MCF 10A (cell line): Measurements from ENCODE around the gene CCDC158. TPM values are rescaled to one million over a fixed set of nuclear protein-coding genes. Genes with fewer than 3 reads are reported as not detected.

Experiments used
- BruUV-seq: library from RNA; stranded (reverse); fragments of 400-500 nt; replicated peaks from 2 replicates; lab custom pipeline; 2021; lab: Mats Ljungman, UMichigan
- CTCF ChIA-PET: fragments of 300-600 bp; sonication (Branson Sonifier 250); formaldehyde crosslinking; extraction: SDS; loops from one replicate; lab custom pipeline; 2021; ENCODE audit warnings: antibody characterized with exemption, inconsistent platforms; lab: Yijun Ruan, JAX
- POLR2A ChIA-PET: fragments of 300-600, 350-650 bp; sonication (Branson Sonifier 250); formaldehyde crosslinking; extraction: SDS; loops from one replicate; lab custom pipeline; 2020; ENCODE audit warnings: antibody characterized with exemption, inconsistent platforms; lab: Yijun Ruan, JAX
- DNase-seq: peaks from one replicate; pipeline ENCODE4 v3.0.0-alpha.2; 2018; ENCODE audit not compliant: unreplicated experiment
- H3K27ac Mint-ChIP-seq: one replicate; pipeline ENCODE4 v1.8.0; 2022; ENCODE audit warnings: mild to moderate bottlenecking, low read depth, mixed read lengths; ENCODE audit not compliant: unreplicated experiment
- H3K27me3 Mint-ChIP-seq: one replicate; pipeline ENCODE4 v1.8.0; 2022; ENCODE audit warnings: mixed read lengths; ENCODE audit not compliant: insufficient read depth, unreplicated experiment
- H3K36me3 Mint-ChIP-seq: one replicate; pipeline ENCODE4 v1.8.0; 2022; ENCODE audit warnings: mild to moderate bottlenecking, moderate library complexity, mixed read lengths; ENCODE audit not compliant: insufficient read depth, unreplicated experiment
- H3K4me1 Mint-ChIP-seq: one replicate; pipeline ENCODE4 v1.8.0; 2022; ENCODE audit warnings: mixed read lengths; ENCODE audit not compliant: insufficient read depth, unreplicated experiment
- H3K4me3 Mint-ChIP-seq: one replicate; pipeline ENCODE4 v1.8.0; 2022; ENCODE audit warnings: mild to moderate bottlenecking, moderate library complexity, mixed read lengths; ENCODE audit not compliant: unreplicated experiment
- H3K9me3 Mint-ChIP-seq: one replicate; pipeline ENCODE4 v1.8.0; 2022; ENCODE audit warnings: mixed read lengths; ENCODE audit not compliant: unreplicated experiment
- CTCF ChIP-seq: fragments of 200-600 bp; IDR thresholded peaks from one replicate; pipeline ENCODE4 v1.8.0; 2022; ENCODE audit warnings: antibody characterized with exemption, mild to moderate bottlenecking; ENCODE audit not compliant: unreplicated experiment
- intact Hi-C: fragments of 100-400 bp; cut with micrococcal nuclease; formaldehyde crosslinking; loops from 2 replicates; pipeline ENCODE4 v1.14.1; 2022
- total RNA-seq: library from RNA; stranded (reverse); gene quantifications from 2 replicates; pipeline ENCODE4 v1.2.3, GENCODE V29; 2022

The CCDC158 gene
- total RNA-seq, 1 experiment from 2014 or later, result not detected

GRCh38 chr4:76272999-76273398, 147.9 kb downstream of the CCDC158 start:
- no peak overlapping the region for H3K27ac Mint-ChIP-seq
- H3K4me3 Mint-ChIP-seq, result no peak overlapping the region
- no peaks in the 10 kb centered on the region for H3K36me3 Mint-ChIP-seq
- intact Hi-C loops, result no loop called here
- H3K27me3 Mint-ChIP-seq, result no peaks in the 10 kb centered on the region
- peaks cover 5% of the 10 kb centered on the region for H3K4me1 Mint-ChIP-seq
- no peaks in the 10 kb centered on the region for H3K9me3 Mint-ChIP-seq
- DNase-seq, result no peak
- BruUV-seq, result no TSS peak
- POLR2A ChIA-PET, result no interaction called here
- CTCF ChIA-PET, result no interaction called here
- no peak for TF ChIP-seq CTCF

GRCh38 chr4:76272582-76272981, 148.4 kb downstream of the CCDC158 start:
- TF ChIP-seq CTCF, result no peak
- no peaks in the 10 kb centered on the region for H3K36me3 Mint-ChIP-seq
- DNase-seq, result no peak
- no peaks in the 10 kb centered on the region for H3K27me3 Mint-ChIP-seq
- H3K4me3 Mint-ChIP-seq, result no peak overlapping the region
- intact Hi-C loops, result no loop called here
- no TSS peak for BruUV-seq
- ChIA-PET POLR2A (no interaction called here), CTCF (no interaction called here)
- H3K4me1 Mint-ChIP-seq, result peaks cover 5% of the 10 kb centered on the region
- no peaks in the 10 kb centered on the region for H3K9me3 Mint-ChIP-seq
- H3K27ac Mint-ChIP-seq, result no peak overlapping the region

DNA sequence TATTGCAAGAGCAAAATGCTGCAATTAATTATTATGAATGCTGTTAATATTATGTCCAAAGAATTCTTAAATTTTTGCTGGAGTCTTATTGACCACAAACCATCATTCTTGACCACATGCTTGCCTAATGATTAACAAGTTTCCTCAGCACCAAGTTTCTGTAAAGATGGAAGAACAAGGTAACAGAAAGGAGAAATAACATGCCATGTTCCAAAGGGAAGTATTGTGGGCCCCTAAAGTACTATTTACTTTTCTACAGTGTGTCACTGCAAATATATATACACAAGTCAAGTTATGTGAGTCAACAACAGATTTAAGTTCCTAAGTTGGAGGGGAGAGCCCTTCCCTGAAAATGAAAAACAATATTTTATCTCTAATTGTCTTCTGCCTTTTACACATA, 148.9 kb downstream of the CCDC158 start:
- H3K36me3 Mint-ChIP-seq, result no peaks in the 10 kb centered on the region
- H3K27ac Mint-ChIP-seq, result no peak overlapping the region
- CTCF ChIA-PET, result interaction anchor here (0.5 kb wide), 1 partner anchor 88 kb away, joined by 4 read pairs; no protein-coding TSS in a partner anchor
- H3K27me3 Mint-ChIP-seq, result no peaks in the 10 kb centered on the region
- no peak for TF ChIP-seq CTCF
- BruUV-seq, result no TSS peak
- intact Hi-C loops, result no loop called here
- POLR2A ChIA-PET, result no interaction called here
- no peak for DNase-seq
- H3K9me3 Mint-ChIP-seq, result no peaks in the 10 kb centered on the region
- no peak overlapping the region for H3K4me3 Mint-ChIP-seq
- H3K4me1 Mint-ChIP-seq, result peaks cover 5% of the 10 kb centered on the region

- CTCF ChIA-PET, result interaction anchor here (0.5 to 0.9 kb wide), 5 partner anchors 8 to 132 kb away, joined by 3 to 4 read pairs (median 3); no protein-coding TSS in a partner anchor
- intact Hi-C loops, result no loop called here
- no peaks in the 10 kb centered on the region for H3K36me3 Mint-ChIP-seq
Measured at GRCh38 chr4:76271248-76271647, 149.7 kb downstream of the CCDC158 start.

More at GRCh38 chr4:76271248-76271647, 149.7 kb downstream of the CCDC158 start:
- Mint-ChIP-seq H3K9me3 (no peaks in the 10 kb centered on the region), H3K4me1 (peaks cover 5% of the 10 kb centered on the region), H3K27ac (no peak overlapping the region), H3K27me3 (no peaks in the 10 kb centered on the region), H3K4me3 (no peak overlapping the region)
- TF ChIP-seq CTCF, result no peak
- no peak for DNase-seq
- BruUV-seq, result no TSS peak
- POLR2A ChIA-PET, result interaction anchor here (0.7 to 1.8 kb wide), 3 partner anchors 8 to 36 kb away, joined by 4 to 6 read pairs (median 4); no protein-coding TSS in a partner anchor
